ENCODE results near the gene ASB2.

The ASB2 gene

DNA sequence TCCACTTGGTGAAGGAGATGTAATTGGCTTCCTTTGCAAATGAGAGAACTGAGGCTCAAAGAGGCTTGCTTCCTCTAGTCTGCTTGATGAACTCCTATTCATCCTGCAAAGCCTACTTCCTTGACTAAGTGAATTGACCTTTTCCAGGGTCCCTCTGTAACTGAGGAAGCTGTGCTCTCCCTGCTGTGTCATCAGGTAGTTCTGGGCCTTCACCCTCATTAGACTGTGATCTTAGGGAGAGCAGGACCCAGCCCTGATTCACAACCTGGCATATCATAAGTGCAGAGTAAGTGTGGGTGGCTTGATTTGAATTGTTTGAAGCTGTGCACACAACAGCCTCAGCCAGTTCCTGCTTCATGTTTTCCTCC lies 16.3 kb downstream of the ASB2 start:
- no peak for DNase-seq

GRCh38 chr14:93959239-93960107 lies 16.9 kb downstream of the ASB2 start:
- peak; percentile 93 for DNase-seq

DNA sequence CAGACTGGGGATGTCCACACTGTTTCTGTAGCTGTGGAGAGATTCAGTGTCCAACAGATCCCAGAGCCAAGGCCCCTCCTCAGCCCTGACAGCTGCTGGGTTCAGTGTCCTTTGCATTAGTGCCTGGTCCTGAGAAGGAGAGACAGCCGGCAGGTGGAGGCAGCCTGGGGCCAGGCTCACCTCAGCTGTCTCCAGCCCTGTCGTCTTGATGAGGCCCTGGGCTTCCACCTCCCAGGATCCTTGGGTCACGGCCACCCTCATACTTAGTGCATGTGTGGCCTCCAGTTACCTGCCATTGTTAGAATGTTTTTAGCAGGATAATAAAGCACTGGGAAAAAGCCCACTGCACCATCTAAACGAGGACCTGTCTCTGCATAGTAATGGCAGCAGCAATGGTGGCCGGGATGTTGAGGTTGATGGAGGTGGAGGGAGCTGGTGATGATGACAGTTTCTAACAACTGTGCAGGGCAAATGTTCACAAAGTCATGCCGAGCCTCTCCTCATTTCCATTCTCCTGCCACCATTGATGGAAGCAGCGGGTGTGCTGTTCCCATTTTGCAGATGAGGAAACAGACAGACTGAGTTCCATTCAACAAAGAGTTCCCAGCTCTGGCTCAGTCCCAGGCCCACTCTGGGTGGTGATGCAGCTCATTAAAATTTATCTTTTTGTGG lies 17.7 kb downstream of the ASB2 start:
- no peak for DNase-seq

- DNase-seq, result no peak
Measured at GRCh38 chr14:93957751-93958566, 18.4 kb downstream of the ASB2 start.

DNA sequence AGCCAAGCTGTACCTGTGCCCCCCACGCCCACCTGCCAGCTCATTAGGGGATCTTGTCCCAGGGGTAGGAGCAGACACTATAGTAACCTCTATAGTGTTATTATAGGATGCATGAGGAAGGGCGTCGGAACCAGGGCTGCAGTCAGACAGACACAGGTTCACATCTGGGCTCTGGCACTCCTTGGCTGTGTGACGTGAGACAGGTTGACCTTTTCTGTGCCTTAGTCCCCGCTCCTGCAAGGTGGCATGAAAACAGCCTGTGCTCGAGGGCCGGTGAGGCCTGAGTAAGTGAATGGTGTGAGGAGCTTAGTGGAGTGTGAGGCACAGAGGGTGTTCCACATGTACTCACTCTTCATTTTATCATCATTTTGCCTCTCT lies 19.0 kb downstream of the ASB2 start:
- no peak for DNase-seq

DNA sequence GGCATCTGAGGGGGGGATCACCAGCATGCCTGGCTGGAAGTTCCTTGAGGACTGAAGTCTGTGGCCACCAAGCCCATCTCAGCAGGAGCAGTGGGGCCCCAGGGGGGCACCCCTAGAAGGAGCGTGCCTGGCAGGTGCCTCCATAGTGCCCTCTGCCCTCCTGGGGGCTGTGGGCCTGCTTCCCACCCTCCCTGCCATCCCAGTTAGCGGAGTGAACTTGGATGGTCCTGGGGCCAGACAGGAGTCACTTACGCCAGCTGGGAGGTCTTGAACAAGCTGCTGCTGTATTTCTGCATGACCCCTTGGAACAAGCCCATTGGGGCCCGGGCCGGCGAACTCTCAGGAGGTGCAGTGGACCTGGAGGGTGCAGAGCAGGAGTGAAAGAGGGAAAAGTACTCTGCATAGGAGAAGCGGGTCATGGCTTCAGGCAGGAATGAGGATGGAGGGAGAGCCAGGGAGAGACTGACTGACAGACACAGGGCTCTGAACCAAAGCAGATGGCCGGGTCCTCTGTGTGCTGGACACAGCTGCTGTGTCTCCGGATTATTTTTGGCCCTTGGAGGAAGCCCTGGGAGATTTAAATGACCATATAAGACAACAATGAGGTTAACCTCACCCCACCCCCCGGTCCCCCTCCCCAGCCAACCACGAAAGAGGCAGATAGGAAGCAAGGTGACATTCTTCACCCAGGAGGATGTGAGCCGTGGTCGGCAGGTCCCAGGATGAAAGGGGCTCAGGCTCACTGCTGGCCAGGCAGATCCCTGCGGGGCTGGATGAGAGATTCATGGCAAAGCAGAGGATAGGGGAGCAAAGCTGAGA lies 19.6 kb downstream of the ASB2 start:
- no peak for DNase-seq

- DNase-seq, result no peak
Measured at GRCh38 chr14:93955850-93956481, 20.4 kb downstream of the ASB2 start.

DNA sequence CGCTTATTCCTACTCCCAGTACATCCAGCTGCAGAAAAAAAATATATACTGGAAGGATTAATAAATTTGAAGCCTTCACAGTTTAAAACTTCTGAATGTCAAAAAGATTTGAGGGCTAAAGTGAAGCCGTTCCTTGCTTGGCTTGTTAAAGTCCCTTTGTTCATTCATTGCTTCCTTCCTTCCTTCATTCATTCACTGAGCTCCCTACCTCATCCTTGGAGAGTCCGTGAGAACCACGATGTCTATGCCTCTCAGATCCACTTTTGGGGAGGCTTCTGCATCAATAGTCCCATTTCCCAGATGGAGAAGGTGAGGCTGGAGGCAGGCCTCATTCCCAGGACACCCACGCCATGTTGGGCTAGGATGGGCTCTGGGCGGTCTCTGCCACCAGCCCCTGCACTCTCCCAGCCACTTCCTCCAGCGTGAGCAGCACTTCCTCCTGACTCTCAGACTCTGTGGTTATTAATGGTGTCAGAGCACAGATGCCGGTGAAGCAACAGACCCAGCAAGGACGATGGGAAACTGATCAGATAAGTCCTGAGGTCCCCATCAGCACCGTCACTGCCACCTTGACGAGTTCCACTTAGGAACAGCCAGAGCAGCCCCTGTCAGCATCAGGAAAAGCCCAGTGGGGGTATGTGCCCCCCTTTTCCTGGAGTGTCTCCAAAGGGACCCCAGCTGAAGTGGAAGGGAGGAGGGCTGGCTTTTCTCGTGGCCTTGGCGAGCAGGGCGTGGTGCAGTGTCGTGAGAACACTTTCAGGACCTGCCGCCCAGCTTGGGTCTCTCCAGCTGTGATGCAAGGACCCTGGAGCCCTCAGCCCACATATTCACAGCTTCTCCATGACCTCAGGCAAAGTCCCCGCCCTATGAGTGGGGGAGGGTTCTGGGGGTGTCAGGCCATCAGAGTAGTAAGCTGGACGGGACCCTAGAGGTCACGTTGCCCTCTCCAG lies 21.2 kb downstream of the ASB2 start:
- DNase-seq, result no peak

DNA sequence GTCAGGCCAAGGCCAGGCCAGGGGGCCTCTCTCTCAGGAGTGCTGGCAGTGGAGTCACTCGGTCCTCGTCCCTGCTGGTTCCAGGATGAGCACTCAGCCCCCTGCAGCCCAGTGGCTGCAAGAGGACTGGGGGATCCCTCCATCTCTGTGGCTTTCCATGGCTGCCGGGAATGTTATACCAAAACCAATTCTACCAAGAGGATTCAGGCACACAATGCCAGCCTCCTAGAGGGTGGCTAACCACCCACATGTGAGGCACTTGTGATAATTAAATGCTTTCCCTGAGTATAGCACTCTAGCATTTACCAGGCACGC lies 21.9 kb downstream of the ASB2 start:
- no peak for DNase-seq

GRCh38 chr14:93953739-93954515 lies 22.4 kb downstream of the ASB2 start:
- no peak for DNase-seq

DNA sequence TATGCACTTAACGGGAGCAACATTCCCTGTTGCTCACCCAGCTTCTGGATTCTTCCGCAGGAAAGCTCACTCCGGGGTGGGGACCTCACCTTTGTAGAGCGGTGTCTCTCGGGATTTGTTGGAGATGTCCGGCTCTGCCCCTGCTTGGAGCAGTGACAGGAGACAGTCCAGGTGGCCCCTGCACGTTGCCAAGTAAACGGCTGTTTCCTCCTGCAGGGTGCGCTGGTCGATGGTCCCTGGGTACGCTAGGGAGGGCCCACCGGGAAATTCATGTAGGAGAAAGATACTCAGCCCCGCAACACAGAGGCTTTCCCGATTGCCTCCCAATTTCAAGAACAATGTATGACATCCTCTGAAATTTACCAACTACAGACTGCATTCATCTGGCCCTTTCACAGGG lies 23.1 kb downstream of the ASB2 start:
- DNase-seq, result no peak

GRCh38 chr14:93952829-93953228 lies 23.5 kb downstream of the ASB2 start:
- DNase-seq, result no peak

GRCh38 chr14:93951635-93952540 lies 24.5 kb downstream of the ASB2 start:
- DNase-seq, result no peak

GRCh38 chr14:93950948-93951634 lies 25.3 kb downstream of the ASB2 start:
- DNase-seq, result no peak

GRCh38 chr14:93949511-93950075 lies 26.8 kb downstream of the ASB2 start:
- no peak for DNase-seq

GRCh38 chr14:93947282-93947681 lies 29.1 kb downstream of the ASB2 start:
- DNase-seq, result no peak

GRCh38 chr14:93946541-93947090 lies 29.8 kb downstream of the ASB2 start:
- no peak for DNase-seq

GRCh38 chr14:93946104-93946503 lies 30.3 kb downstream of the ASB2 start:
- no peak for DNase-seq
